Endodermal cell (in vitro differentiated cells): ENCODE data around the gene FNBP1. TPM values are rescaled to one million over a fixed set of nuclear protein-coding genes. Genes with fewer than 3 reads are reported as not detected.

Experiments
- DNase-seq: peaks from one replicate; pipeline ENCODE4 v3.0.0-alpha.2; 2017
- H3K27ac ChIP-seq: 2 replicates; pipeline ENCODE4 v1.5.1; 2013; ENCODE audit warnings: mild to moderate bottlenecking, low read depth, low read length, moderate library complexity
- H3K27me3 ChIP-seq: 2 replicates; pipeline ENCODE4 v1.6.1; 2013; ENCODE audit warnings: mild to moderate bottlenecking, low read length, moderate library complexity; ENCODE audit not compliant: insufficient read depth, control insufficient read depth, poor library complexity, severe bottlenecking
- H3K36me3 ChIP-seq: 2 replicates; pipeline ENCODE4 v1.7.0; 2013; ENCODE audit warnings: mild to moderate bottlenecking, low read length, moderate library complexity; ENCODE audit not compliant: control insufficient read depth, insufficient read depth
- H3K4me1 ChIP-seq: one replicate; pipeline ENCODE4 v1.7.0; 2013; ENCODE audit warnings: low read length; ENCODE audit not compliant: control insufficient read depth, insufficient read depth
- H3K4me3 ChIP-seq: 2 replicates; pipeline ENCODE4 v1.5.1; 2013; ENCODE audit warnings: mild to moderate bottlenecking, low read length, moderate library complexity
- H3K9ac ChIP-seq: 2 replicates; pipeline ENCODE4 v1.6.1; 2013; ENCODE audit warnings: mild to moderate bottlenecking, low read length, moderate library complexity; ENCODE audit not compliant: poor library complexity, severe bottlenecking; ENCODE audit errors: extremely low read depth
- H3K9me3 ChIP-seq: 2 replicates; pipeline ENCODE4 v1.6.1; 2013; ENCODE audit warnings: mild to moderate bottlenecking, low read length, moderate library complexity; ENCODE audit not compliant: control insufficient read depth
- H3K27ac Mint-ChIP-seq: 2 replicates; pipeline ENCODE4 v1.8.0; 2020; ENCODE audit warnings: mixed read lengths
- H3K27me3 Mint-ChIP-seq: 2 replicates; pipeline ENCODE4 v1.8.0; 2021; ENCODE audit warnings: mild to moderate bottlenecking, mixed read lengths; ENCODE audit not compliant: insufficient read depth
- H3K36me3 Mint-ChIP-seq: 2 replicates; pipeline ENCODE4 v1.8.0; 2020; ENCODE audit warnings: low read depth, mixed read lengths
- H3K4me1 Mint-ChIP-seq: 2 replicates; pipeline ENCODE4 v1.8.0; 2020; ENCODE audit warnings: mixed read lengths
- H3K4me3 Mint-ChIP-seq: 2 replicates; pipeline ENCODE4 v1.8.0; 2020; ENCODE audit warnings: mild to moderate bottlenecking, moderate library complexity, mixed read lengths
- H3K9me3 Mint-ChIP-seq: 2 replicates; pipeline ENCODE4 v1.8.0; 2020; ENCODE audit warnings: mild to moderate bottlenecking, mixed read lengths
- WGBS, 2 experiments: methylation state at CpG; one replicate each; pipeline versions ENCODE4 v1.1.5 to v1.1.7; 2013; ENCODE audit warnings: missing lambda C conversion rate in 2 of 2, mixed read lengths in 1 of 2; ENCODE audit not compliant: insufficient coverage in 1 of 2, insufficient read length in 1 of 2; 5-methylcytosine and 5-hydroxymethylcytosine counted together
- total RNA-seq, 2 donors: library from RNA; stranded (reverse); fragmentation: NEBNext Ultra II Directional in 1 of 2; extraction: Animal tissue kit (Norgen Biotek cat#: 25700) in 1 of 2; gene quantifications; 2 replicates in 1 of 2; 3 replicates in 1 of 2; pipeline ENCODE4 v1.2.1, GENCODE V29; 2021
- TF ChIP-seq, protein P1 (sequence below): fragments of 200-600 bp; sonication (generic); conservative IDR thresholded peaks from 2 replicates; pipeline ENCODE4 v1.5.0; 2021; ENCODE audit warnings: antibody characterized with exemption, mild to moderate bottlenecking

Gene FNBP1
- total RNA-seq, 2 donors from 2014 or later, result 41.4 to 43.3 TPM

DNA sequence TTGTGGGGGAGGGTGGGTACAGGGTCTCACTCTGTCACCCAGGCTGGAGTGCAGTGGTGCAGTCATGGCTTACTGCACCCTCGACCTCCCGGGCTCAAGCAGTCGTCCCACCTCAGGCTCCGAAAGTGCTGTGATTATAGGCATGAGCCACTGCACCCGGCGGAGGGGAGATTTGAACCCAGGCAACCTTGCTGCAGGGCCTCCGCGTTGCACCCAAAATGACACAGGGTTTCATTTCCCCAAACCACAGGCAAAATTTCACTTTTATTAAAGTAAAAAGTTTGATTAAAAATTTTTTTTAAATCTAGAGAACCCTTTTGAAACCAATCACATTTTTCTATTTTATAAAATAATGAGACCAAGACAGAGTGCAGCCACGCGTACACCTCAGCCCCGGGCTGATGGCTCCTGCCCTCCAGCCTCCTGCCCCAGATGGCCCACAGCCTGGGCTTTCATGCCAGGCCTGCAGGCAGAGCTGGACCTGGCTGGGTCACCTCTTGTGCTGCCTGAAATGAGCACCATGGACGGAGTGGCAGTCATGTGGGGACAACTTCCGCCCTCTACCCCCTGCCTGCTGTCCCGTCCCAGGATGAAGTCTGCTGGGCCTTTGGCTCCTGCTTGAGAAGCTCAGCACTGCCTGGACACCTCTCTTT is 177.2 kb downstream of the FNBP1 start:
- Mint-ChIP-seq H3K9me3 (no peaks in the 10 kb centered on the region), H3K36me3 (peaks cover 31% of the 10 kb centered on the region), H3K27ac (peak overlapping the region; percentile 70), H3K4me1 (no peaks in the 10 kb centered on the region), H3K4me3 (no peak overlapping the region), H3K27me3 (no peaks in the 10 kb centered on the region)
- H3K4me3 ChIP-seq, result no peak overlapping the region
- H3K36me3 ChIP-seq, result peaks cover 17% of the 10 kb centered on the region
- H3K4me1 ChIP-seq, result no peaks in the 10 kb centered on the region
- H3K9ac ChIP-seq, result no peak overlapping the region
- TF ChIP-seq, protein P1, sequence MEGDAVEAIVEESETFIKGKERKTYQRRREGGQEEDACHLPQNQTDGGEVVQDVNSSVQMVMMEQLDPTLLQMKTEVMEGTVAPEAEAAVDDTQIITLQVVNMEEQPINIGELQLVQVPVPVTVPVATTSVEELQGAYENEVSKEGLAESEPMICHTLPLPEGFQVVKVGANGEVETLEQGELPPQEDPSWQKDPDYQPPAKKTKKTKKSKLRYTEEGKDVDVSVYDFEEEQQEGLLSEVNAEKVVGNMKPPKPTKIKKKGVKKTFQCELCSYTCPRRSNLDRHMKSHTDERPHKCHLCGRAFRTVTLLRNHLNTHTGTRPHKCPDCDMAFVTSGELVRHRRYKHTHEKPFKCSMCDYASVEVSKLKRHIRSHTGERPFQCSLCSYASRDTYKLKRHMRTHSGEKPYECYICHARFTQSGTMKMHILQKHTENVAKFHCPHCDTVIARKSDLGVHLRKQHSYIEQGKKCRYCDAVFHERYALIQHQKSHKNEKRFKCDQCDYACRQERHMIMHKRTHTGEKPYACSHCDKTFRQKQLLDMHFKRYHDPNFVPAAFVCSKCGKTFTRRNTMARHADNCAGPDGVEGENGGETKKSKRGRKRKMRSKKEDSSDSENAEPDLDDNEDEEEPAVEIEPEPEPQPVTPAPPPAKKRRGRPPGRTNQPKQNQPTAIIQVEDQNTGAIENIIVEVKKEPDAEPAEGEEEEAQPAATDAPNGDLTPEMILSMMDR, result no peak
- no peak for DNase-seq
- no peaks in the 10 kb centered on the region for H3K9me3 ChIP-seq
- WGBS, 2 experiments, result 81% methylated on average over 7 to 14 of the region's 14 CpGs
- H3K27me3 ChIP-seq, result no peaks in the 10 kb centered on the region
- no peak overlapping the region for H3K27ac ChIP-seq

DNA sequence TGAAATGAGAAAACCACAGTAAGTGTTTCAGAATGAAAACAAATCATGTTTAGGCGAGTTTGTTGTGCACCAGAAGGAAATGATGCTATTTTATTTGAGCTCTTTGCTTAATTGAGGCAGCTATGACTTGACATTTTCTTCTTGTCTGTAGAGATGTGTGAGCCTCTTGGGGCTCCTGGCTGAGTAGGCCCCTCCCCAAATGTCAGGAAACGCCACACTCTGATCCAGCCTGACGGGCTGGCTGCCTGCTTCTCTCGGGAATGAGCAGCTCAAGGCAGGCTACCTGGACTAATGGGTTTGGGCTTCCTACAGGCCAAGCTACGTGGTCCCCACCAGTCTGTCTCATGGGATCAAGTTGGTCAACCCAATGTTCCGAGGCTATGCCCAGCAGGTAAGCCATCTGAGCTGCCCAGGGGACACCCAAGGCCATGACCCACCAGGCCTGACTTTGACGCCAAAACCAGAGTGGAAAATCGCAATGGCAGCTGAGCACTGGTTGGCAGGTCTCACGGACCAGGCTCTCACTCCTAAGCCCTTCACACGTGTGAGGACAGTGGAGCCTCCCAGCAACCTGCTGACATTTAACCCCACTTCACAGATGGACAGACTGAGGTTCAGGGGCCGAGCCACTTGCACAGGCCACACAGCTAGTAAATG is 177.9 kb downstream of the FNBP1 start:
- no peaks in the 10 kb centered on the region for H3K4me1 ChIP-seq
- H3K4me1 Mint-ChIP-seq, result no peaks in the 10 kb centered on the region
- H3K36me3 Mint-ChIP-seq, result peaks cover 31% of the 10 kb centered on the region
- H3K27ac Mint-ChIP-seq, result no peak overlapping the region
- H3K27me3 Mint-ChIP-seq, result no peaks in the 10 kb centered on the region
- no peak for DNase-seq
- no peaks in the 10 kb centered on the region for H3K27me3 ChIP-seq
- no peak overlapping the region for H3K9ac ChIP-seq
- TF ChIP-seq, protein P1, result no peak
- no peak overlapping the region for H3K4me3 ChIP-seq
- peaks cover 17% of the 10 kb centered on the region for H3K36me3 ChIP-seq
- no peaks in the 10 kb centered on the region for H3K9me3 Mint-ChIP-seq
- H3K4me3 Mint-ChIP-seq, result no peak overlapping the region
- H3K27ac ChIP-seq, result no peak overlapping the region
- H3K9me3 ChIP-seq, result no peaks in the 10 kb centered on the region
- WGBS, 2 experiments, result 63 to 67% methylated on average over 5 to 11 of the region's 11 CpGs

DNA sequence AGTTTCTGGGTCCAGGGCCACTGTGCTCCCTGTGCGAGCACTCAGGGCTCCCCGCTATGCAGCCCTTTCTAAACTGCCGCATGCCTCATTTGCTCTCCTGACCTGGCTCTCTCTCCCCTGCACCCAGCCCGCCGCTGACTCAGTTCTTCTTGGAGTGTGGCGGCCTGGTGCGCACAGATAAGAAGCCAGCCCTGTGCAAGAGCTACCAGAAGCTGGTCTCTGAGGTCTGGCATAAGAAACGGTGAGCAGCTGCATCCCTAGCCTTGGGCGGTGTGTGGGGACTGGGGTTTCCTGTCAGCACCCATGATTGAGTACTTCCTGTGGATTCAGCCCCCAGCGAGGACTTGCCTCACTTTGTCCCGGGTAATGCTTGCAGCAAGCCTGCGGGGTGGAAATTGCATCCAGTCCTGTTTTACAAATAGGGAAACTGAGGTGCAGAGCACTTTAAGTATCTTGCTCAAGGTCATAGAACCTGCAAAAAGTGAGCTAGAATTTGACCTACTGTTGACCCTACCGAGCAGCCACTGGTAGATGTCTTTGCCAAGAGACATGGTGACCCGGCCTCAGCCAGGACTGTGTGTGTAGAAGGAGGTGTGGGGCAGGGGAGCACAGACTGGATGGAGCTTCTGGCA is 179.8 kb downstream of the FNBP1 start:
- Mint-ChIP-seq H3K4me3 (no peak overlapping the region), H3K36me3 (peaks cover 37% of the 10 kb centered on the region), H3K4me1 (no peaks in the 10 kb centered on the region), H3K9me3 (no peaks in the 10 kb centered on the region), H3K27ac (no peak overlapping the region), H3K27me3 (no peaks in the 10 kb centered on the region)
- Histone ChIP-seq H3K4me3 (no peak overlapping the region), H3K27ac (no peak overlapping the region), H3K9ac (no peak overlapping the region), H3K9me3 (no peaks in the 10 kb centered on the region), H3K36me3 (peaks cover 17% of the 10 kb centered on the region), H3K4me1 (no peaks in the 10 kb centered on the region), H3K27me3 (no peaks in the 10 kb centered on the region)
- WGBS, 2 experiments, result 85 to 91% methylated on average over 13 to 14 of the region's 14 CpGs
- no peak for DNase-seq
- TF ChIP-seq, protein P1, result no peak
